ENCODE measurements around the gene ARHGEF39. TPM values are rescaled to one million over a fixed set of nuclear protein-coding genes. Genes with fewer than 3 reads are reported as not detected.

The ARHGEF39 gene
- total RNA-seq, 1 donor from 2014 or later: 1.0 TPM

DNA sequence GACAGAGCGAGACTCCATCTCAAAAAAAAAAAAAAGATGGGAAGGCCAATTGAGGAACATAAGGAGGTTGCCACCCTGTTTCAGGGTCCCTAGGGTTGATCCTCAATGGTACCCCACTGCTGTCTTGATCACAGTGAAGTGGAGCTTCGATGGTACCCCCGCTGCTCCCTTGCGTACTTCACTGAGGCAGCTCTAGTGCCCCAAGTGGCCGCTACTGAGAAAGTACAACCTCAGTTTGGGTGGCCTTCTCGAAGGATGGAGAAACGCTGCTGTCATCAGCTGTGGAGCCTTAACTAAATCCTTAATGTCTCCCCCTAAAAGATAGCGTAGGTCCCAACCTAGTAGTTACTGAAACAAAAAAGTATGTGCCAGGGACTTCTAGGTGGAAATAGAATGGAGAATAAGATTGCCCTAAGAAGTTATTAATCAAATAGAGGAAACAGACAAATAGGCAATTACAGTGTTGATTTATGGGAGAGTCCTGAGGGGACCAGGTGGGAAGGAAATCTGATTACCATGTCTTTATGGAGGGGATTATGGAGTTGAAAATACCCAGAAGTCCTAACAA, 53.7 kb downstream of the ARHGEF39 start:
- Histone ChIP-seq H3K4me2 (ENCODE audit: low read length) (no peak overlapping the region), H2AFZ (ENCODE audit: low read depth, low read length) (no peak overlapping the region), H3K36me3 (ENCODE audit: insufficient read depth, low read length) (no peaks in the 10 kb centered on the region), H3K4me1 (ENCODE audit: insufficient read depth, low read length) (peaks cover 5% of the 10 kb centered on the region), H3K9ac (ENCODE audit: low read length) (no peak overlapping the region), H3K27ac (ENCODE audit: low read depth, low read length) (no peak overlapping the region), H3K9me3 (ENCODE audit: insufficient read depth, low read depth, low read length) (no peaks in the 10 kb centered on the region), H3K27me3 (ENCODE audit: insufficient read depth, low read length) (peaks cover 22% of the 10 kb centered on the region), H3K4me3 (ENCODE audit: insufficient read depth, low read depth, low read length) (no peak overlapping the region), H4K20me1 (ENCODE audit: insufficient read depth, low read length) (peaks cover 11% of the 10 kb centered on the region), H3K79me2 (ENCODE audit: insufficient read depth, low read length) (peaks cover 9% of the 10 kb centered on the region)
- H3K4me3 Mint-ChIP-seq (ENCODE audit: unreplicated experiment): no peak overlapping the region
- no peak overlapping the region for H3K27ac Mint-ChIP-seq (ENCODE audit: unreplicated experiment)
- TF ChIP-seq, protein P1, sequence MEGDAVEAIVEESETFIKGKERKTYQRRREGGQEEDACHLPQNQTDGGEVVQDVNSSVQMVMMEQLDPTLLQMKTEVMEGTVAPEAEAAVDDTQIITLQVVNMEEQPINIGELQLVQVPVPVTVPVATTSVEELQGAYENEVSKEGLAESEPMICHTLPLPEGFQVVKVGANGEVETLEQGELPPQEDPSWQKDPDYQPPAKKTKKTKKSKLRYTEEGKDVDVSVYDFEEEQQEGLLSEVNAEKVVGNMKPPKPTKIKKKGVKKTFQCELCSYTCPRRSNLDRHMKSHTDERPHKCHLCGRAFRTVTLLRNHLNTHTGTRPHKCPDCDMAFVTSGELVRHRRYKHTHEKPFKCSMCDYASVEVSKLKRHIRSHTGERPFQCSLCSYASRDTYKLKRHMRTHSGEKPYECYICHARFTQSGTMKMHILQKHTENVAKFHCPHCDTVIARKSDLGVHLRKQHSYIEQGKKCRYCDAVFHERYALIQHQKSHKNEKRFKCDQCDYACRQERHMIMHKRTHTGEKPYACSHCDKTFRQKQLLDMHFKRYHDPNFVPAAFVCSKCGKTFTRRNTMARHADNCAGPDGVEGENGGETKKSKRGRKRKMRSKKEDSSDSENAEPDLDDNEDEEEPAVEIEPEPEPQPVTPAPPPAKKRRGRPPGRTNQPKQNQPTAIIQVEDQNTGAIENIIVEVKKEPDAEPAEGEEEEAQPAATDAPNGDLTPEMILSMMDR (IDR thresholded peaks at IDR 0.05; ENCODE audit: insufficient read depth, low read depth, low read length): peak; percentile 59
- no peak for TF ChIP-seq EZH2 (IDR thresholded peaks at IDR 0.05; ENCODE audit: insufficient read depth, low read length)
- peaks cover 37% of the 10 kb centered on the region for H3K27me3 Mint-ChIP-seq (ENCODE audit: low read depth, unreplicated experiment)
- peaks cover 22% of the 10 kb centered on the region for H3K36me3 Mint-ChIP-seq (ENCODE audit: low read depth, unreplicated experiment)
- DNase-seq (ENCODE audit: low read depth) (peak; percentile 19), FAIRE-seq (peak; percentile 29)
- H3K9me3 Mint-ChIP-seq (ENCODE audit: unreplicated experiment): peaks cover 3% of the 10 kb centered on the region
- H3K4me1 Mint-ChIP-seq (ENCODE audit: low read depth, unreplicated experiment): peaks cover 8% of the 10 kb centered on the region

DNA sequence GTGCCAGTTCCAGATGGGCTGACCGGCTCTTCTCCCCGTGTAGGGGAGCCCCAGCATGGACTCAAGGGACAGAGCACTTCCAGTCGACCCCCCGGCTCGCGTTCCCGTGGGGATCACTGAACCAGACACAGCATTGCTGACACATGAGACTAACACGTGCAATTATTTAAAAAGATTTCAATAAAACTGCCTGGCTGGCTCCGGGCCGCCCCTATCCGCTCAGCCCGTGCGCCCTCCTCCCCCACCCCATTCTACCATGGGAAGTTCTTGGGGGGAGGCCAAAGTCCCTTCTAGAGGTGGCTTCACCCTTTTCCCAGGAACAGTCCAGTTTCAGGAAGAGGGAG, 55.2 kb downstream of the ARHGEF39 start:
- no peak overlapping the region for H3K27ac Mint-ChIP-seq (ENCODE audit: unreplicated experiment)
- peaks cover 23% of the 10 kb centered on the region for H3K27me3 Mint-ChIP-seq (ENCODE audit: low read depth, unreplicated experiment)
- Histone ChIP-seq H3K4me2 (ENCODE audit: low read length) (no peak overlapping the region), H3K9me3 (ENCODE audit: insufficient read depth, low read depth, low read length) (no peaks in the 10 kb centered on the region), H3K27ac (ENCODE audit: low read depth, low read length) (no peak overlapping the region), H3K27me3 (ENCODE audit: insufficient read depth, low read length) (peaks cover 7% of the 10 kb centered on the region), H3K4me3 (ENCODE audit: insufficient read depth, low read depth, low read length) (no peak overlapping the region), H4K20me1 (ENCODE audit: insufficient read depth, low read length) (peaks cover 17% of the 10 kb centered on the region), H3K36me3 (ENCODE audit: insufficient read depth, low read length) (no peaks in the 10 kb centered on the region), H3K9ac (ENCODE audit: low read length) (no peak overlapping the region), H3K4me1 (ENCODE audit: insufficient read depth, low read length) (peaks cover 13% of the 10 kb centered on the region), H2AFZ (ENCODE audit: low read depth, low read length) (no peak overlapping the region), H3K79me2 (ENCODE audit: insufficient read depth, low read length) (peaks cover 16% of the 10 kb centered on the region)
- H3K4me1 Mint-ChIP-seq (ENCODE audit: low read depth, unreplicated experiment): peaks cover 8% of the 10 kb centered on the region
- H3K4me3 Mint-ChIP-seq (ENCODE audit: unreplicated experiment): no peak overlapping the region
- H3K9me3 Mint-ChIP-seq (ENCODE audit: unreplicated experiment): no peaks in the 10 kb centered on the region
- DNase-seq (ENCODE audit: low read depth): no peak
- TF ChIP-seq, protein P1 (IDR thresholded peaks at IDR 0.05; ENCODE audit: insufficient read depth, low read depth, low read length): no peak
- no peak for TF ChIP-seq EZH2 (IDR thresholded peaks at IDR 0.05; ENCODE audit: insufficient read depth, low read length)
- FAIRE-seq: no peak
- peaks cover 16% of the 10 kb centered on the region for H3K36me3 Mint-ChIP-seq (ENCODE audit: low read depth, unreplicated experiment)

Small RNA genes lying within 50 kb of the gene (microRNA-seq; reads per million reads assigned to microRNA genes)
- 3.3 reads per million, percentile 9 among the genes with 10 or more reads in this experiment for gene MIR6852

Other genes starting within 250 kb of the ARHGEF39 start
- gene RUSC2, start 175.1 kb downstream of the ARHGEF39 start, total RNA-seq: 63.8 and 67.4 TPM in 2 replicates
- 30.9 and 33.7 TPM in 2 replicates for gene TESK1, start 59.9 kb downstream of the ARHGEF39 start, total RNA-seq
- 1.8 and 2.4 TPM in 2 replicates for gene CD72, start 46.8 kb downstream of the ARHGEF39 start, total RNA-seq
- gene SIT1, start 14.3 kb downstream of the ARHGEF39 start, total RNA-seq: not detected in 2 replicates
- gene RMRP, start 7.2 kb downstream of the ARHGEF39 start, total RNA-seq: 13,402 and 14,410 TPM in 2 replicates
- 15.5 and 18.8 TPM in 2 replicates for gene CCDC107, start 6.9 kb downstream of the ARHGEF39 start, total RNA-seq
- not detected in 2 replicates for gene CA9, start 8.7 kb upstream of the ARHGEF39 start, total RNA-seq
- 1,947 and 2,001 TPM in 2 replicates for gene TPM2, start 24.7 kb upstream of the ARHGEF39 start, total RNA-seq
- 518 and 525 TPM in 2 replicates for gene TLN1, start 67.0 kb upstream of the ARHGEF39 start, total RNA-seq
- gene CREB3, start 67.5 kb upstream of the ARHGEF39 start, total RNA-seq: 80.3 and 84.1 TPM in 2 replicates
- gene GBA2, start 84.0 kb upstream of the ARHGEF39 start, total RNA-seq: 38.3 and 42.5 TPM in 2 replicates
- 27.2 and 30.0 TPM in 2 replicates for gene RGP1, start 84.1 kb upstream of the ARHGEF39 start, total RNA-seq
- not detected in 2 replicates for gene MSMP, start 89.1 kb upstream of the ARHGEF39 start, total RNA-seq
- gene NPR2, start 126.4 kb upstream of the ARHGEF39 start, total RNA-seq: 24.6 and 26.1 TPM in 2 replicates
- 0.46 and 0.52 TPM in 2 replicates for gene SPAG8, start 147.1 kb upstream of the ARHGEF39 start, total RNA-seq
- 22.8 and 23.7 TPM in 2 replicates for gene HINT2, start 149.8 kb upstream of the ARHGEF39 start, total RNA-seq
- gene FAM221B, start 163.5 kb upstream of the ARHGEF39 start, total RNA-seq: not detected in 2 replicates
- gene TMEM8B, start 164.0 kb upstream of the ARHGEF39 start, total RNA-seq: 8.6 and 8.9 TPM in 2 replicates
- gene OR13J1, start 205.2 kb upstream of the ARHGEF39 start, total RNA-seq: not detected in 2 replicates
- 0.39 and 0.62 TPM in 2 replicates for gene HRCT1, start 241.0 kb upstream of the ARHGEF39 start, total RNA-seq
- 0.17 and 0.18 TPM in 2 replicates for gene SPAAR, start 244.3 kb upstream of the ARHGEF39 start, total RNA-seq